HG03095 (cell line): ENCODE results near the gene ESRP2.

Experiments
- ATAC-seq: cut with Tn5 transposase; IDR thresholded peaks from one replicate; pipeline ENCODE4 v1.9.1; 2021; ENCODE audit warnings: moderate library complexity; ENCODE audit not compliant: unreplicated experiment

The ESRP2 gene

GRCh38 chr16:68235887-68236136, at the start of gene ESRP2:
ESRP2 (minus strand) TSS chr16:68236127; CDS start chr16:68236045, 82 bp downstream.
- no peak for ATAC-seq

- no peak for ATAC-seq
These were observed 49.8 kb upstream of the ESRP2 start for GRCh38 chr16:68285683-68286082.

GRCh38 chr16:68284847-68285246, 48.9 kb upstream of the ESRP2 start:
- ATAC-seq, result peak; percentile 50

GRCh38 chr16:68283801-68284598, 48.1 kb upstream of the ESRP2 start:
- ATAC-seq, result peak; percentile 30

- ATAC-seq, result no peak
These were observed 47.4 kb upstream of the ESRP2 start for GRCh38 chr16:68283346-68283745.

GRCh38 chr16:68282064-68282452, 46.1 kb upstream of the ESRP2 start:
- ATAC-seq, result no peak

- no peak for ATAC-seq
These were observed 45.6 kb upstream of the ESRP2 start for GRCh38 chr16:68281368-68282063.

- ATAC-seq, result no peak
These were observed 44.0 kb upstream of the ESRP2 start for GRCh38 chr16:68279726-68280558.

- no peak for ATAC-seq
These were observed 40.3 kb upstream of the ESRP2 start for GRCh38 chr16:68276223-68276622.

GRCh38 chr16:68275611-68276191, 39.8 kb upstream of the ESRP2 start:
- ATAC-seq, result peak; percentile 50

GRCh38 chr16:68274441-68274840, 38.5 kb upstream of the ESRP2 start:
- ATAC-seq, result no peak

GRCh38 chr16:68273896-68274295, 38.0 kb upstream of the ESRP2 start:
- no peak for ATAC-seq

- no peak for ATAC-seq
These were observed 37.5 kb upstream of the ESRP2 start for GRCh38 chr16:68273459-68273858.

GRCh38 chr16:68272507-68273209, 36.7 kb upstream of the ESRP2 start:
- no peak for ATAC-seq

GRCh38 chr16:68270353-68270752, 34.4 kb upstream of the ESRP2 start:
- ATAC-seq, result no peak

GRCh38 chr16:68269793-68270192, 33.9 kb upstream of the ESRP2 start:
- no peak for ATAC-seq

- ATAC-seq, result no peak
These were observed 31.9 kb upstream of the ESRP2 start for GRCh38 chr16:68267612-68268405.

GRCh38 chr16:68265078-68265920, 29.4 kb upstream of the ESRP2 start:
- ATAC-seq, result no peak
